ENCODE data around the gene BIRC7.

Gene BIRC7

GRCh38 chr20:63223121-63223825 lies 12.4 kb upstream of the BIRC7 start:
- peak; percentile 67 for TF ChIP-seq CTCF (IDR thresholded peaks at IDR 0.05; ENCODE audit: borderline replicate concordance, control extremely low read depth, extremely low read depth, insufficient read depth, missing control alignments)
- in situ Hi-C loops (cut with MboI; ENCODE audit: low sequenced_read_pairs, unreplicated experiment) = no loop called here
- DNase-seq (ENCODE audit: low spot score) = peak; percentile 76

- no peak for TF ChIP-seq CTCF (IDR thresholded peaks at IDR 0.05; ENCODE audit: borderline replicate concordance, control extremely low read depth, extremely low read depth, insufficient read depth, missing control alignments)
- in situ Hi-C loops (cut with MboI; ENCODE audit: low sequenced_read_pairs, unreplicated experiment) = no loop called here
Observed at GRCh38 chr20:63223826-63224207, 11.9 kb upstream of the BIRC7 start.

GRCh38 chr20:63224412-63225081 lies 11.2 kb upstream of the BIRC7 start:
- in situ Hi-C loops (cut with MboI; ENCODE audit: low sequenced_read_pairs, unreplicated experiment) = no loop called here
- DNase-seq (ENCODE audit: low spot score) = no peak
- no peak for TF ChIP-seq CTCF (IDR thresholded peaks at IDR 0.05; ENCODE audit: borderline replicate concordance, control extremely low read depth, extremely low read depth, insufficient read depth, missing control alignments)

More at GRCh38 chr20:63223826-63224207, 11.9 kb upstream of the BIRC7 start:
- no peak for DNase-seq (ENCODE audit: low spot score)

- in situ Hi-C loops (cut with MboI; ENCODE audit: low sequenced_read_pairs, unreplicated experiment) = no loop called here
- DNase-seq (ENCODE audit: low spot score) = no peak
Observed at GRCh38 chr20:63225082-63225454, 10.6 kb upstream of the BIRC7 start.

GRCh38 chr20:63226042-63226943 lies 9.4 kb upstream of the BIRC7 start:
- no peak for TF ChIP-seq CTCF (IDR thresholded peaks at IDR 0.05; ENCODE audit: borderline replicate concordance, control extremely low read depth, extremely low read depth, insufficient read depth, missing control alignments)
- in situ Hi-C loops (cut with MboI; ENCODE audit: low sequenced_read_pairs, unreplicated experiment) = no loop called here
- no peak for DNase-seq (ENCODE audit: low spot score)

More at GRCh38 chr20:63225082-63225454, 10.6 kb upstream of the BIRC7 start:
- TF ChIP-seq CTCF (IDR thresholded peaks at IDR 0.05; ENCODE audit: borderline replicate concordance, control extremely low read depth, extremely low read depth, insufficient read depth, missing control alignments) = no peak

GRCh38 chr20:63227260-63227659 lies 8.4 kb upstream of the BIRC7 start:
- in situ Hi-C loops (cut with MboI; ENCODE audit: low sequenced_read_pairs, unreplicated experiment) = no loop called here
- no peak for DNase-seq (ENCODE audit: low spot score)
- no peak for TF ChIP-seq CTCF (IDR thresholded peaks at IDR 0.05; ENCODE audit: borderline replicate concordance, control extremely low read depth, extremely low read depth, insufficient read depth, missing control alignments)

All from GM13976 (cell line).